ENCODE measurements around the gene PPL.

The PPL gene

DNA sequence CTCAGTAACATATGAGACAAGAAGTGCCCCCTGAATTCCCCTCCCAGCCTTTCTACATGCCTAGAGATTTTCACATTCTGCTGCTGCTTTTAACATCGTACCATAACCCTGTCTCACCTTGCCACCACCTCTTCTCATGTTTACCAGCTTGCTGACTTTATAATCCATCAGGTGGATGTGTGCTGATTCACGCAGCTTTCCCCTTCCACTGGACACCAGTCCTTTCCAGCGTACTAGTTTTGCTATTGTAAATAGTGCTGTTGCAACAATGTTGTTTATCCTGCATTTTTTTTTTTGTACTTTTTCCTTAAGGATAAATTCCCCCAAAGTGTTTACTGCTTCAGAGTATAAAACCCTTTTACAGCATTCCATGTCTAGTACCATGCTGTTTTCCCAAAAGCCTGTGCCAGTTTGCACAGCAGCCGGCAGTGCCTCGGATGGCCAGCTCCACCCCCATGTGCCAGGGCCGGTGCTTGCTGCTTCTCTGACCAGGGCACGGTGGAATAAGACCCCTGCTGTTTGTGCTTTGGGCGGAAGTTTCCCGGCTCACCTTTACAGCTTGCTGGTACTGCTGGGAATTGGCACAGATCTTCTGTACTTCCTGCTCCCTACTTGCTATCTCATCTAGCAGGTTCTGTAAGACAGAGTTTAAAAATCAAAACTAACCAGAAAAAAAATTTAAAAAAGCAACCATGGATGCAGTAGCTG, 48.4 kb downstream of the PPL start:
- no CpG with 5 or more reads among the region's 9 CpGs for WGBS (ENCODE audit: insufficient coverage, insufficient read length)

DNA sequence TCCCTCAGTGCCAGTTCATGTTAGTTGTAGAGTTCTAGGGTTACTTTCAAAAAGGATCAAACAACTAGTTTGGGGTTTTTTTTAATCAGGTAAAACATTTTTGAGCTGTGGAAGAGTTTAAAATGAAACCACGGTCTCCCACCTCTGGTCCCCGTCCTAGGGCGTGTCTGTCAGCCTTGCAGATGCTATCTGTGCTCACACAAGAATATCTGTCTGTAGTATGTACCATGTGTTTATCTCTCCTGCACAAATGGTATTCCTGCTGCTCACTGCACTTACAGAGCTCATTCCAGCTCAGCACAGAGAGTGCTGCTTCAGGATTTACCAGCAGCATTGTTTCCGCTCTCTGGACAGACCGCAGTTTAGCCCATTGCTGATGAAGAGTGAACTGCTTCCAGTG, 50.8 kb downstream of the PPL start:
- H3K36me3 ChIP-seq (ENCODE audit: control insufficient read depth, insufficient read depth, low read length) = peaks cover 47% of the 10 kb centered on the region
- H3K27ac ChIP-seq (ENCODE audit: low read length) = no peak overlapping the region
- H3K27me3 ChIP-seq (ENCODE audit: control insufficient read depth, insufficient read depth, low read length) = no peaks in the 10 kb centered on the region
- H3K4me3 ChIP-seq (ENCODE audit: low read length) = no peak overlapping the region
- H3K9me3 ChIP-seq (ENCODE audit: control insufficient read depth, insufficient read depth, low read length) = no peaks in the 10 kb centered on the region
- WGBS (ENCODE audit: insufficient coverage, insufficient read length) = no CpG with 5 or more reads among the region's 5 CpGs
- no peak for DNase-seq (ENCODE audit: low read depth, low spot score)
- no peaks in the 10 kb centered on the region; the same call in 1 of the 2 replicates for H3K4me1 ChIP-seq (ENCODE audit: control insufficient read depth, insufficient read depth, low read length)

More for the DNA sequence above, 48.4 kb downstream of the PPL start:
- Histone ChIP-seq H3K27ac (ENCODE audit: low read length) (no peak overlapping the region), H3K4me3 (ENCODE audit: low read length) (no peak overlapping the region), H3K4me1 (ENCODE audit: control insufficient read depth, insufficient read depth, low read length) (no peaks in the 10 kb centered on the region; the same call in 1 of the 2 replicates), H3K9me3 (ENCODE audit: control insufficient read depth, insufficient read depth, low read length) (no peaks in the 10 kb centered on the region), H3K27me3 (ENCODE audit: control insufficient read depth, insufficient read depth, low read length) (no peaks in the 10 kb centered on the region), H3K36me3 (ENCODE audit: control insufficient read depth, insufficient read depth, low read length) (peaks cover 42% of the 10 kb centered on the region)
- no peak for DNase-seq (ENCODE audit: low read depth, low spot score)

DNA sequence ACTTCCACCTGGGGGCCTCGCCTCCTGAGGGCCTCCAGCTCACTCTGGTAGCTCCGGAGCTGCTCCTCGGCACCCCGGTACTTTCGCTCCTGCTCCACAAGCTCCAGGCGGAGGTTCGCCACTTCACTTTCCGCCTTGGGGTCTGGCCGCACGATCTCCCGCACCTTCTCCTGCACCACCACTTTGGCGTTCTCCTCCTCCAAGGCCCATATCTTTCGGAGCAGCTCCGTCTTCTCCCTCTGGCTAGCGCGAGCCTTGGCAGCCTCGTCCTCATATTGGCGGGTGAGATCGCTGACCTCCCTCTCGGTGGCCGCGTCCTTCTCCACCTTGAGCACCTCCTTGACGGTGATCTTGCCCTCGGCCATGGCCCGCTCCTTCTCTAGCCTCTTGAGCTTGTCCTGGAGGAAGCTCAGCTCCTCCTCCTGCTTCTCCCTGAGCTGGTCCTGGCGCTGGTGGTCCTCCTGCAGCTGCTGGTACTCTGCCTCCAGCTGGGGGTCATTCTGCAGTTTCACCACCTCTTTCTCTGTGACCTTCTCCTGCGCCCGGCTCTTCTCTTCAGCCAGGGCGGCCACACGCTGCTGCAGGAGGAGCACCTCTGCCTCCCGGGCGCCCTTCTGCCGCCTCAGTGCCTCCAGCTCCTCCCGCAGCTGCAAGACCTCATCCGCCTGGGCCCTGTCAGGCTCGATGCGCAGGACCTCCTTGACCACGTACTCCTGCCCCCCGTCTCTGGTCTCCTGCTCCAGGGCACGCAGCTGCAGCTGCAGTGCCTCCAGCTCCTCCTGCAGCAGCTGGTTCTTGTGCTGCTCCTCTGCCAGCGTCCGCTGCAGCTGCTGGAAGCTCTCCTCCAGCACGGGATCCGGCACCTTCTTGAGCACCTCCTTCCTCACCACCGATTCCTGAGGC, 51.7 kb downstream of the PPL start:
- H3K36me3 ChIP-seq (ENCODE audit: control insufficient read depth, insufficient read depth, low read length) = peaks cover 46% of the 10 kb centered on the region
- no peak for DNase-seq (ENCODE audit: low read depth, low spot score)
- WGBS (ENCODE audit: insufficient coverage, insufficient read length) = no CpG with 5 or more reads among the region's 45 CpGs

DNA sequence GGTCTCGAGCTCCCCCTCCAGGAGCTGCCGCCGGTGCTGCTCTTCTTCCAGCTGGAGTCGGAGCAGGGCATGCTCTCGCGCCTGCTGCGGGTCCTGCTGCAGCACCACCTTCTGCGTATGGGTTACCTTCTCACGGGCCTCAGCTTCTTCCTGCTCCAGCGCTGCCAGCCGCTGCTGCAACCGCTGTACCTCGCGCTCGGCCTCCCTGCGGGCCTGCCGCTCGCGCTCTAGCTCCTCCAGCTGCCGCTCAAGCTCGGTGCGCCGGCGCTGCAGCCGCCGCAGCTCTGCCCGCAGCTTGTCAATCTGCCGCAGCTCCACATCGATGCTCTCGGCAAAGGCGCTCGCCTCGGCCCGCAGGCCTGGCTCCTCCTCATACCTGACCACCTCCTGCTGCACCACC, 52.7 kb downstream of the PPL start:
- no CpG with 5 or more reads among the region's 34 CpGs for WGBS (ENCODE audit: insufficient coverage, insufficient read length)
- H3K4me3 ChIP-seq (ENCODE audit: low read length) = no peak overlapping the region
- H3K9me3 ChIP-seq (ENCODE audit: control insufficient read depth, insufficient read depth, low read length) = no peaks in the 10 kb centered on the region
- peaks cover 49% of the 10 kb centered on the region for H3K36me3 ChIP-seq (ENCODE audit: control insufficient read depth, insufficient read depth, low read length)
- H3K4me1 ChIP-seq (ENCODE audit: control insufficient read depth, insufficient read depth, low read length) = no peaks in the 10 kb centered on the region; the same call in 1 of the 2 replicates
- DNase-seq (ENCODE audit: low read depth, low spot score) = no peak
- H3K27me3 ChIP-seq (ENCODE audit: control insufficient read depth, insufficient read depth, low read length) = no peaks in the 10 kb centered on the region
- H3K27ac ChIP-seq (ENCODE audit: low read length) = no peak overlapping the region

More for the DNA sequence above, 51.7 kb downstream of the PPL start:
- Histone ChIP-seq H3K4me1 (ENCODE audit: control insufficient read depth, insufficient read depth, low read length) (no peaks in the 10 kb centered on the region; the same call in 1 of the 2 replicates), H3K27ac (ENCODE audit: low read length) (no peak overlapping the region), H3K9me3 (ENCODE audit: control insufficient read depth, insufficient read depth, low read length) (no peaks in the 10 kb centered on the region), H3K4me3 (ENCODE audit: low read length) (no peak overlapping the region), H3K27me3 (ENCODE audit: control insufficient read depth, insufficient read depth, low read length) (no peaks in the 10 kb centered on the region)

DNA sequence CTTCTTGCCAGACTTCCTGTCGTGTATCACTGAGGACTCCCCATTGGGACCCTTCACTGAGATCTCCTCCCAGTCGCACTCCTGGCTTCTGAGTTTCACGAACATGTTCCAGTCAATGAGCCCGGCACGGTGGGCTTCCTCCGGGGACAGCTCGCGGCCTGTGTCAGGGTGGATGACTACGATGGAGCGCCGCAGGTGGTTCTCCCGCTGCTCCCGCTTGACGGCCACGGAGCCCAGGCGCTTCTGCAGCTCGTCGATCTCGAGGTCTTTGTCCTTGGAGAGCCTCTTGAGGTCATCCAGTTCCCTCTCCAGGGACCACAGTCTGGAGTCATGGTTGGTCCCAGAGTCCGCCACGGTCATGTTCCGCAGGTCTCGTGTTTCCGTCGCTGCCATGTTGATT, 53.4 kb downstream of the PPL start:
- Histone ChIP-seq H3K9me3 (ENCODE audit: control insufficient read depth, insufficient read depth, low read length) (no peaks in the 10 kb centered on the region), H3K4me3 (ENCODE audit: low read length) (no peak overlapping the region), H3K36me3 (ENCODE audit: control insufficient read depth, insufficient read depth, low read length) (peaks cover 46% of the 10 kb centered on the region), H3K27ac (ENCODE audit: low read length) (no peak overlapping the region), H3K4me1 (ENCODE audit: control insufficient read depth, insufficient read depth, low read length) (no peaks in the 10 kb centered on the region; the same call in 1 of the 2 replicates), H3K27me3 (ENCODE audit: control insufficient read depth, insufficient read depth, low read length) (no peaks in the 10 kb centered on the region)
- WGBS (ENCODE audit: insufficient coverage, insufficient read length) = no CpG with 5 or more reads among the region's 25 CpGs
- DNase-seq (ENCODE audit: low read depth, low spot score) = no peak

DNA sequence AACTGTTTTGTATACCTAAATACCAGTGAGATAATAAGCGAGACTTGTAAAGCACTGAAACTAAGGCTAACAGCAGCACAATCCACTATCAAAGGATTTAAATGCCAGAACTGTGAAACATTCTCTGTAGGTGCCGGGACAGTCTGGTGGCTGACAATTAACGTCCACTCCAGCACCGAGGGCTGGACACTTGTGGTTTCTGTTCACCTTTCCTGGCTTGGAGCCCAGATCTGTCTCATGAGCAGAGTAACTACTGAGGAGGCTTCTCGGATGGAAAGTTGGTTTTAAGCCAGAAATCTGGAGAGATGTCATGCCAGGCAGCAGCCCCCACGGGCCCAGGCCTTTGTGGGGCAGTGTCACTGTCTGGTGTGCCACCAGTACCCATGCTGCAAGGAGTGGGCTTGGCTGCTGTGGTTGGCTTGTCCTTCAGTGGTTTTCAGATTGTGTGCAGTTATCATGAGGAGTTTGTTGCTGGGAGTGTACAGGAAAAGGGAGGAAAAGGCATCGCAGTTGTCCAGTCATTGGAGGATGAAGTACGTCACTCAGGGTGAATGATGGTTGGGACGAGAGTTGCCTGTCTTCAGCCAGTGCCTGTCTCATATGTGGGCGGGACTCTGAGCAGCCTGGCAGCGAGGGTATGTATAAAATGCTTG, 54.2 kb downstream of the PPL start:
- no peak for DNase-seq (ENCODE audit: low read depth, low spot score)
- no peak overlapping the region for H3K4me3 ChIP-seq (ENCODE audit: low read length)
- H3K27me3 ChIP-seq (ENCODE audit: control insufficient read depth, insufficient read depth, low read length) = no peaks in the 10 kb centered on the region
- peaks cover 49% of the 10 kb centered on the region for H3K36me3 ChIP-seq (ENCODE audit: control insufficient read depth, insufficient read depth, low read length)
- no peaks in the 10 kb centered on the region for H3K9me3 ChIP-seq (ENCODE audit: control insufficient read depth, insufficient read depth, low read length)
- H3K27ac ChIP-seq (ENCODE audit: low read length) = no peak overlapping the region
- WGBS (ENCODE audit: insufficient coverage, insufficient read length) = no CpG with 5 or more reads among the region's 11 CpGs
- no peaks in the 10 kb centered on the region; the same call in 1 of the 2 replicates for H3K4me1 ChIP-seq (ENCODE audit: control insufficient read depth, insufficient read depth, low read length)

DNA sequence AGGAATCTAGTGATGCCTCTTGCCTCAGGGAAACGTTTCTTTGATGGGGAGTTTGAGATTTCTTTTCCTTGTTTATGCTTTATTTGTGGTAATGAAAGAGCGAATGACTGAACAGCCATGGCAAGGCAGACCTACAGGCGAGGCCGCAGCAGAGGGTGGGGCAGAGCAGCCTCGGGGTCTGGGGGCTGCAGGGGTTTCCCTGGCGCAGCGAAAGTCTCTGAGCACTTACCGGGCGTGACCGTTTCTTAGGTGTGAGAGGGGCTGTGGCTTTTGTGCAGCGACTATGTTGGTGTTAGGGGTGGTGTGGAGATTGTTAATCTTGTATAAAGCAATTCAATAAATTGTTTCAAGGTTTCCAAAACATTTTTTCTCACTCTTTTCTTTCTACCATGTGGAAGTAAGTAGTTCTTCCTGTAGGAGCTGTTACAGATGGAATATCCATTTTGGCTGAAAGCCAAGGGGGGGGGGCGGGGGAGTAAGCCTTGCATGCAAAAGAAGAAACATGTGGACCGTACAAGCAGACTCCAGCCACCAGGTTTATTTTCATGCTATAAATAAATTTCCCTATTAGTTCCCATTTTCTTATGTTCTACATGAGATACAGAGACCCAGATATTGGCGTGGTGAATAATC, 54.8 kb downstream of the PPL start:
- no CpG with 5 or more reads among the region's 14 CpGs for WGBS (ENCODE audit: insufficient coverage, insufficient read length)
- no peaks in the 10 kb centered on the region for H3K27me3 ChIP-seq (ENCODE audit: control insufficient read depth, insufficient read depth, low read length)
- no peak overlapping the region for H3K27ac ChIP-seq (ENCODE audit: low read length)
- no peak for DNase-seq (ENCODE audit: low read depth, low spot score)
- H3K36me3 ChIP-seq (ENCODE audit: control insufficient read depth, insufficient read depth, low read length) = peaks cover 52% of the 10 kb centered on the region
- no peaks in the 10 kb centered on the region; the same call in 1 of the 2 replicates for H3K4me1 ChIP-seq (ENCODE audit: control insufficient read depth, insufficient read depth, low read length)
- H3K9me3 ChIP-seq (ENCODE audit: control insufficient read depth, insufficient read depth, low read length) = no peaks in the 10 kb centered on the region
- no peak overlapping the region for H3K4me3 ChIP-seq (ENCODE audit: low read length)

DNA sequence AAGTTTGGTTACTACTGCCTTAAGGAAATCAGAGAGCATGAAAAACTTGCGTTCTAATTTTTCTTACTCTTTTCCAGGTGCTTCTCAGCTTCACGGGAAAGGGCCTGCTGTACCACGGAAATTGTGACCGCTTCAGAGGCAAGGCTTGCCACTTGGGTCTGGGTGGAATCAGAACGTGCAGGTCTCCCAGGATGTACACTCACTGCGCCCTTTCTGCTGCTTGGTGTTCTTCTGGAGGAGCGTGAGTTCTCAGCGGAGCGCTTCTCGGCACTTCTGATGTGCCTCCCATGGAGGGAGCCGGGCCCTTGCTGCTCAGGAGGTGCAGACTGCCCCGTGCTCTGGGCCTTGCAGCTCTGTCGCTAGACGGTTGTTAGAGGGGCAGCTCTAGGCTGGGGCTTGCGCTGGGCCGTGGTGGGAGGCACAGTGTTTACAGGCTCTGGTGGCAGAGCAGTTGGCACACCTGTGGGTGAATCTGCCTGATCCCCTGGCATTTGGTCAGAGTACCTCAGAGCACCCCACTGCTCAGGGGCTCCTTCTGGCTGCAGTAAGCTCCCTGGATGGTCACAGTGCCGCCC, 56.9 kb downstream of the PPL start:
- no CpG with 5 or more reads among the region's 17 CpGs for WGBS (ENCODE audit: insufficient coverage, insufficient read length)
- no peaks in the 10 kb centered on the region for H3K9me3 ChIP-seq (ENCODE audit: control insufficient read depth, insufficient read depth, low read length)
- no peak overlapping the region for H3K27ac ChIP-seq (ENCODE audit: low read length)
- no peaks in the 10 kb centered on the region; the same call in 1 of the 2 replicates for H3K4me1 ChIP-seq (ENCODE audit: control insufficient read depth, insufficient read depth, low read length)
- no peaks in the 10 kb centered on the region for H3K27me3 ChIP-seq (ENCODE audit: control insufficient read depth, insufficient read depth, low read length)
- no peak for DNase-seq (ENCODE audit: low read depth, low spot score)
- peaks cover 52% of the 10 kb centered on the region for H3K36me3 ChIP-seq (ENCODE audit: control insufficient read depth, insufficient read depth, low read length)
- no peak overlapping the region for H3K4me3 ChIP-seq (ENCODE audit: low read length)

DNA sequence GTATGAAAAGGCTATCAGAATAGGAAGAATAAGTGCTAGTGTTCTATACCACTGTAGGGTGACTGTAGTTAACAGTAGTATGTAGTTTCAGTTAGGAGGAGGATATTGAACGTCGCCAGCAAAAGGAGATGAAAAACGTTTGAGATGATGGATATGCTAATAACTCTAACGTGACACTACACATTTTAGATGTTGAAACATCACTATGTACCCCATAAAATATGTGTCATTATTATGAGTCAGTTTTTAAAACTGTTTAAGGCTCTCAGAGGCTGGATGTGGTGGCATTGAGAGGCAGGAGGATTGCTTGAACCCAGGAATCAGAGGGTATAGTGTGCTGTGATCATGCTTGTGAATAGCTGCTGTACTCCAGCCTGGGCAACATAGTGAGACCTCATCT, 57.9 kb downstream of the PPL start:
- Histone ChIP-seq H3K4me3 (ENCODE audit: low read length) (no peak overlapping the region), H3K36me3 (ENCODE audit: control insufficient read depth, insufficient read depth, low read length) (peaks cover 50% of the 10 kb centered on the region), H3K4me1 (ENCODE audit: control insufficient read depth, insufficient read depth, low read length) (no peaks in the 10 kb centered on the region), H3K9me3 (ENCODE audit: control insufficient read depth, insufficient read depth, low read length) (no peaks in the 10 kb centered on the region), H3K27ac (ENCODE audit: low read length) (no peak overlapping the region), H3K27me3 (ENCODE audit: control insufficient read depth, insufficient read depth, low read length) (no peaks in the 10 kb centered on the region)
- no peak for DNase-seq (ENCODE audit: low read depth, low spot score)
- WGBS (ENCODE audit: insufficient coverage, insufficient read length) = 100% methylated on average over 3 of the region's 4 CpGs

DNA sequence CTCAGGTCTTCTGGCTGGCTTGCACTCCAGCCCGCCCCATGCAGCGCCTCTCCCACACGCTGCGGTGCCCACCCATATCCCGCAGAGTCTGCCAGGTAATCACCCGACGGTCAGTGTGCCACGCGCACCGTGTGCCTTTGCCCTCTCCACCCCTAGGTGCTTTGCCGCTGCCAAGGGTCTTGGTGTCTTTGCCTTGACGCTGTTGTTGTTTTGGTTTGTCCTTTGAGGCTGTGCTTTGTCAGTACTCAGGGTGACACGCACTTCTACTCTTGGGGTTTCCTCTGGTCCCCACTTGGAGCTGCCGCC, 59.6 kb downstream of the PPL start:
- Histone ChIP-seq H3K27me3 (ENCODE audit: control insufficient read depth, insufficient read depth, low read length) (no peaks in the 10 kb centered on the region), H3K9me3 (ENCODE audit: control insufficient read depth, insufficient read depth, low read length) (no peaks in the 10 kb centered on the region), H3K36me3 (ENCODE audit: control insufficient read depth, insufficient read depth, low read length) (peaks cover 44% of the 10 kb centered on the region), H3K27ac (ENCODE audit: low read length) (no peak overlapping the region), H3K4me1 (ENCODE audit: control insufficient read depth, insufficient read depth, low read length) (no peaks in the 10 kb centered on the region), H3K4me3 (ENCODE audit: low read length) (no peak overlapping the region)
- no peak for DNase-seq (ENCODE audit: low read depth, low spot score)
- WGBS (ENCODE audit: insufficient coverage, insufficient read length) = no CpG with 5 or more reads among the region's 14 CpGs
